Hepatocyte (in vitro differentiated cells): ENCODE data around the gene CPB2.

Experiments
- EZH2 ChIP-seq: fragments of 200-600 bp; sonication (generic); IDR thresholded peaks from 2 replicates; pipeline ENCODE4 v1.6.1; 2016; ENCODE audit warnings: antibody characterized with exemption, mild to moderate bottlenecking, borderline replicate concordance
- EZH2phosphoT487 ChIP-seq: fragments of 200-600 bp; sonication (generic); IDR thresholded peaks from one replicate; pipeline ENCODE4 v1.6.1; 2018; ENCODE audit warnings: antibody characterized with exemption, mild to moderate bottlenecking, low read depth, moderate library complexity; ENCODE audit not compliant: unreplicated experiment, severe bottlenecking
- TF ChIP-seq, protein P1 (sequence below): fragments of 200-600 bp; sonication (generic); IDR thresholded peaks from 2 replicates; pipeline ENCODE4 v1.5.1; 2016; ENCODE audit warnings: antibody characterized with exemption, mild to moderate bottlenecking; ENCODE audit not compliant: poor library complexity

DNA sequence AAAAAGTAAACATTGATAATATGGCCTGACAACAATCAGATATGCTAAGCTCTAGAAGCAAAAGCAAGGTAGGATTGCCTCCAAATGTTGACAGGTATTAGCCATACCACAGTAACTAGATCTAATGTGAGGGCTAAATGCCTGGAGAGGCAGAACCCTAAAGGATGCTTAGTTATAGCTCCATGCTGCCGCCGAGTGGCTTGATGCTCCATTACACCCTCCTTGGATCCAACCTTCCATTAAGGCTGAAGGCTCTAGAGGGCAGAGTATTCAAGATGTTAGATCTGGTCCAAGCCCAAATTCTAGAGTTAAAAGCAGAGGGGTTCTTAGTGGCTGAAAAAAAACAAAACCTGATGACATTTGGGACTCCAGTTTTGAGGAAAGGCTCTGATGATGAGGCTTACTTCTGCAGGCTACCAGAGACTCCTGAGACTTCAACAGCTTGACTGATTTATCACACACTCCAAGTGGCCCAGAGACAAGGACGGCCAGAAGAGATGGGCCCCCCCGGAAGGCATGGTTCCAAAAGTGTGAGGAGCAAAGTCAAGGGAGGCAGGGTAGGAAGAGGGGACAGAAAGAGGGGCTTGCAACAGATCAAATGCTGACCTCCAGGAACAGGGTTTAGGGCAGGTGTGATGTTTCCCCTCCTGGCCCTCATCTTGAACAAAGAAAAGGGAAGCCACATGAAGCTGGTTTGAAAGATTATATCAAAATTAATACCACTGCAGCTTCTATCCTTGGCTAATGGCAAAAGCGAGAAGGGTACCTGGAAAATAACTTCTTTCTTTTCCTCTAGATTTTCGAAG, 21.9 kb upstream of the CPB2 start:
- TF ChIP-seq, protein P1, sequence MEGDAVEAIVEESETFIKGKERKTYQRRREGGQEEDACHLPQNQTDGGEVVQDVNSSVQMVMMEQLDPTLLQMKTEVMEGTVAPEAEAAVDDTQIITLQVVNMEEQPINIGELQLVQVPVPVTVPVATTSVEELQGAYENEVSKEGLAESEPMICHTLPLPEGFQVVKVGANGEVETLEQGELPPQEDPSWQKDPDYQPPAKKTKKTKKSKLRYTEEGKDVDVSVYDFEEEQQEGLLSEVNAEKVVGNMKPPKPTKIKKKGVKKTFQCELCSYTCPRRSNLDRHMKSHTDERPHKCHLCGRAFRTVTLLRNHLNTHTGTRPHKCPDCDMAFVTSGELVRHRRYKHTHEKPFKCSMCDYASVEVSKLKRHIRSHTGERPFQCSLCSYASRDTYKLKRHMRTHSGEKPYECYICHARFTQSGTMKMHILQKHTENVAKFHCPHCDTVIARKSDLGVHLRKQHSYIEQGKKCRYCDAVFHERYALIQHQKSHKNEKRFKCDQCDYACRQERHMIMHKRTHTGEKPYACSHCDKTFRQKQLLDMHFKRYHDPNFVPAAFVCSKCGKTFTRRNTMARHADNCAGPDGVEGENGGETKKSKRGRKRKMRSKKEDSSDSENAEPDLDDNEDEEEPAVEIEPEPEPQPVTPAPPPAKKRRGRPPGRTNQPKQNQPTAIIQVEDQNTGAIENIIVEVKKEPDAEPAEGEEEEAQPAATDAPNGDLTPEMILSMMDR = peak; percentile 77
- TF ChIP-seq EZH2phosphoT487 = no peak
- no peak for TF ChIP-seq EZH2
